ENCODE results near the gene XCL1. TPM values are rescaled to one million over a fixed set of nuclear protein-coding genes. Genes with fewer than 3 reads are reported as not detected.

The XCL1 gene
- total RNA-seq, 1 donor from 2014 or later, result 0.38 TPM

GRCh38 chr1:168581817-168582572 is 5.6 kb downstream of the XCL1 start:
- TF ChIP-seq CTCF (IDR thresholded peaks at IDR 0.05), result no peak
- no peak for DNase-seq (ENCODE audit: extremely low spot score, unreplicated experiment)
- Mint-ChIP-seq H3K4me1 (ENCODE audit: unreplicated experiment) (peaks cover 37% of the 10 kb centered on the region), H3K27me3 (ENCODE audit: unreplicated experiment) (peaks cover 3% of the 10 kb centered on the region), H3K36me3 (ENCODE audit: unreplicated experiment) (no peaks in the 10 kb centered on the region), H3K4me3 (ENCODE audit: unreplicated experiment) (no peak overlapping the region), H3K27ac (ENCODE audit: unreplicated experiment) (no peak overlapping the region), H3K9me3 (ENCODE audit: unreplicated experiment) (no peaks in the 10 kb centered on the region)

GRCh38 chr1:168582688-168583336 is 6.4 kb downstream of the XCL1 start:
- Mint-ChIP-seq H3K27ac (ENCODE audit: unreplicated experiment) (peak overlapping the region; percentile 45), H3K4me1 (ENCODE audit: unreplicated experiment) (peaks cover 37% of the 10 kb centered on the region)

GRCh38 chr1:168583571-168583970 is 7.2 kb downstream of the XCL1 start:
- Mint-ChIP-seq H3K4me1 (ENCODE audit: unreplicated experiment) (peaks cover 37% of the 10 kb centered on the region), H3K9me3 (ENCODE audit: unreplicated experiment) (peaks cover 4% of the 10 kb centered on the region), H3K27ac (ENCODE audit: unreplicated experiment) (no peak overlapping the region), H3K4me3 (ENCODE audit: unreplicated experiment) (no peak overlapping the region), H3K27me3 (ENCODE audit: unreplicated experiment) (peaks cover 2% of the 10 kb centered on the region), H3K36me3 (ENCODE audit: unreplicated experiment) (no peaks in the 10 kb centered on the region)
- TF ChIP-seq CTCF (IDR thresholded peaks at IDR 0.05), result no peak
- DNase-seq (ENCODE audit: extremely low spot score, unreplicated experiment), result no peak

More at GRCh38 chr1:168582688-168583336, 6.4 kb downstream of the XCL1 start:
- DNase-seq (ENCODE audit: extremely low spot score, unreplicated experiment), result no peak
- no peaks in the 10 kb centered on the region for H3K36me3 Mint-ChIP-seq (ENCODE audit: unreplicated experiment)
- no peak for TF ChIP-seq CTCF (IDR thresholded peaks at IDR 0.05)
- no peak overlapping the region for H3K4me3 Mint-ChIP-seq (ENCODE audit: unreplicated experiment)
- H3K27me3 Mint-ChIP-seq (ENCODE audit: unreplicated experiment), result peaks cover 2% of the 10 kb centered on the region
- H3K9me3 Mint-ChIP-seq (ENCODE audit: unreplicated experiment), result peaks cover 4% of the 10 kb centered on the region

- Mint-ChIP-seq H3K27ac (ENCODE audit: unreplicated experiment) (peak overlapping the region; percentile 87), H3K4me1 (ENCODE audit: unreplicated experiment) (peaks cover 37% of the 10 kb centered on the region), H3K27me3 (ENCODE audit: unreplicated experiment) (peaks cover 5% of the 10 kb centered on the region), H3K4me3 (ENCODE audit: unreplicated experiment) (no peak overlapping the region), H3K36me3 (ENCODE audit: unreplicated experiment) (no peaks in the 10 kb centered on the region), H3K9me3 (ENCODE audit: unreplicated experiment) (peaks cover 4% of the 10 kb centered on the region)
- TF ChIP-seq CTCF (IDR thresholded peaks at IDR 0.05), result no peak
- DNase-seq (ENCODE audit: extremely low spot score, unreplicated experiment), result no peak
Measured at GRCh38 chr1:168585191-168585590, 8.8 kb downstream of the XCL1 start.

- Mint-ChIP-seq H3K27me3 (ENCODE audit: unreplicated experiment) (peaks cover 9% of the 10 kb centered on the region), H3K27ac (ENCODE audit: unreplicated experiment) (peak overlapping the region; percentile 87), H3K36me3 (ENCODE audit: unreplicated experiment) (no peaks in the 10 kb centered on the region), H3K9me3 (ENCODE audit: unreplicated experiment) (peaks cover 4% of the 10 kb centered on the region), H3K4me3 (ENCODE audit: unreplicated experiment) (no peak overlapping the region), H3K4me1 (ENCODE audit: unreplicated experiment) (peaks cover 37% of the 10 kb centered on the region)
- TF ChIP-seq CTCF (IDR thresholded peaks at IDR 0.05), result no peak
- no peak for DNase-seq (ENCODE audit: extremely low spot score, unreplicated experiment)
Measured at GRCh38 chr1:168585937-168586336, 9.5 kb downstream of the XCL1 start.

All from osteocyte (in vitro differentiated cells).